Urinary bladder (tissue), 4 donors: ENCODE data around the gene MAPRE3. TPM values are rescaled to one million over a fixed set of nuclear protein-coding genes. Genes with fewer than 3 reads are reported as not detected.

Experiments used
- DNase-seq: peaks from one replicate; pipeline ENCODE4 v3.0.0-alpha.2; 2015; ENCODE audit errors: extremely low spot score
- H3K27ac ChIP-seq: one replicate; pipeline ENCODE4 v1.5.1; 2013; ENCODE audit warnings: low read depth, mild to moderate bottlenecking, moderate library complexity
- H3K36me3 ChIP-seq: one replicate; pipeline ENCODE4 v1.6.1; 2013; ENCODE audit warnings: mild to moderate bottlenecking, moderate library complexity; ENCODE audit not compliant: insufficient read depth
- H3K4me1 ChIP-seq: one replicate; pipeline ENCODE4 v1.6.1; 2013; ENCODE audit warnings: mild to moderate bottlenecking, moderate library complexity; ENCODE audit not compliant: insufficient read depth
- H3K4me3 ChIP-seq: one replicate; pipeline ENCODE4 v1.5.1; 2013; ENCODE audit warnings: low read depth, low read length
- WGBS: extraction: QIAGEN DNeasy Blood & Tissue Kit; methylation state at CpG from one replicate; pipeline ENCODE4 v1.1.7; 2013; 5-methylcytosine and 5-hydroxymethylcytosine counted together
- polyA plus RNA-seq: library from polyadenylated mRNA; stranded (reverse); fragments of 200-250 nt; gene quantifications from one replicate; pipeline ENCODE4 v1.2.3, GENCODE V29; 2013
- total RNA-seq: library from RNA; depleted of rRNA; stranded (reverse); fragments of >200 nt; gene quantifications from one replicate; pipeline ENCODE4 v1.2.3, GENCODE V29; 2014
- donor health status: healthy with polysubstance abuse.
- donor health status: healthy.

MAPRE3 gene
- total and polyA plus RNA-seq, 2 donors = 3.2 to 24.4 TPM

DNA sequence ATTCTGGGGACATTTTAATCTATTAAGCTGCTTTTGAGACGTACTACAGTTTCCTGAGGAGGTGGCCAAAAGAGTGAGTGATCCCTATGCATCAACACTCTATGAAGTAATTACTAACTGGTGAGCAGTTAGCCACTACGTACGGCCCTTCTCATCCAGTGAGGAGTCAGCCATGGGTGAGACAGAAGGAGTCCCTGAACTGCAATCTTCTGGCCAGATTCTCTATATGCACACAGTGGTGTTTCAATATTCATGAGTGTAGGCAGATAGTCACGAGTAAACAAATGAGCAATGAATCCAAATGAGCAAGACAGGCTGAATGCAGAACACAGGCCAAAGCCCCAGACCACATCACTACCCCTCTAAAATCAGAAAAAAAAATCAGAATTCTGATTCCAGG is 32.6 kb downstream of the MAPRE3 start:
- WGBS = 92% methylated on average over 4 of the region's 4 CpGs
- DNase-seq = no peak
- H3K4me1 ChIP-seq = no peaks in the 10 kb centered on the region
- H3K27ac ChIP-seq = no peak overlapping the region
- no peak overlapping the region for H3K4me3 ChIP-seq
- no peaks in the 10 kb centered on the region for H3K36me3 ChIP-seq

DNA sequence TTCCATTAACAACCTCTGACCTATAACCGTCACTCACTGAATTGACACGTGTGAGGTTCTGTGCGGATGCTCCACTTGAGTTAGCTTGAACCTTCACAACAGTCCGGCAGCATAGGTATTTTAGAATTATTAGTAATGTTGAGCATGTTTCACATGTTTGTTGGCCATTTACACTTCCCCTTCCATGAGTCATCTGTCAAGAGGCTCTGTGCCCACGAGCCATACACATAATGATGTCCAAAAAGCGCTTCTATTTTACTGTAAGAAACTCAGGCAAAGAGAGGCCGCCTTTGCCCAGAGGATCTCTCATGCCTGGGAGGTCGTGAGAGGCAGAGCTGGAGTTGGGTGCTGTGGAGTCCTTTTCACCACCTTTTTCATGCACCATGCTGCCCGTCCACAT is 33.4 kb downstream of the MAPRE3 start:
- H3K36me3 ChIP-seq = no peaks in the 10 kb centered on the region
- H3K4me3 ChIP-seq = no peak overlapping the region
- no peak for DNase-seq
- no peak overlapping the region for H3K27ac ChIP-seq
- 82% methylated on average over 9 of the region's 9 CpGs for WGBS
- H3K4me1 ChIP-seq = no peaks in the 10 kb centered on the region

DNA sequence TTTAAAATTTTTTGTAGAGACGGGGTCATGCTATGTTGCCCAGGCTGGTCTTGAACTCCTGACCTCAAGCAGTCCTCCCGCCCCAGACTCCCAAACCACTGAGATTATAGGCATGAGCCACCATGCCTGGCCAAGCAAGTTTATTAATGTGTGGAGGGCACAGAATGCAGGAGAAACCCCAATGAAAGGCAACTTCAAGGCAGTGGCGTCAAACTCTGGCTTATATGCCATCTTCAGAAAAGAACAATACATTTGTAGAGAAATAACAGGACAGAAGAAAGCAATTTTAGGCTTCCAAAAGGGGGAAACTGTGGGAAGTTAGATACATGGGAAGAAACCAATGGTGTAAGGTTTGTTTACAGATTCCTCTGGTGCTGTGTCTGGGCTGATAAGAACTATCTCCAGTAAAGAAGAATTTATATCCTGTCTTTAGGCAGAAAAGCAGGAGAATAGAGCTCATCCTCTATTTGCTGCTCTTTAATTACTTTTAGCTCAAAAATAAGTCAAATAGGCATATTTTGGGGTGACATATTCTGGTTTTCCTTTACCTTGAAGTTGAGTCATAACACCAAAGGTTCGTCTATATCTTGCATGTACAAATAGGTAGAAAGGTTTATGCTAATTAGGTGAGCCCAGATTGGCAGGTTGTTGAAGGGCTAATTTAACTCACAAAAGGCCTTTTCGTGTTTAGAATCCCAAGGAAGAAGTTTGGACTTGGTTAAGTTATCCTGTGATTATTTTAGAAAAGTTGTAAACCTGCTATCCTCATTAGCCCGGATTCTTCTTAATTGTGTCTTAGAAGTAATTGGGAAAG is 36.4 kb downstream of the MAPRE3 start:
- Histone ChIP-seq H3K4me1 (no peaks in the 10 kb centered on the region), H3K4me3 (no peak overlapping the region), H3K27ac (no peak overlapping the region), H3K36me3 (no peaks in the 10 kb centered on the region)
- DNase-seq = no peak
- WGBS = 67% methylated on average over 6 of the region's 6 CpGs

DNA sequence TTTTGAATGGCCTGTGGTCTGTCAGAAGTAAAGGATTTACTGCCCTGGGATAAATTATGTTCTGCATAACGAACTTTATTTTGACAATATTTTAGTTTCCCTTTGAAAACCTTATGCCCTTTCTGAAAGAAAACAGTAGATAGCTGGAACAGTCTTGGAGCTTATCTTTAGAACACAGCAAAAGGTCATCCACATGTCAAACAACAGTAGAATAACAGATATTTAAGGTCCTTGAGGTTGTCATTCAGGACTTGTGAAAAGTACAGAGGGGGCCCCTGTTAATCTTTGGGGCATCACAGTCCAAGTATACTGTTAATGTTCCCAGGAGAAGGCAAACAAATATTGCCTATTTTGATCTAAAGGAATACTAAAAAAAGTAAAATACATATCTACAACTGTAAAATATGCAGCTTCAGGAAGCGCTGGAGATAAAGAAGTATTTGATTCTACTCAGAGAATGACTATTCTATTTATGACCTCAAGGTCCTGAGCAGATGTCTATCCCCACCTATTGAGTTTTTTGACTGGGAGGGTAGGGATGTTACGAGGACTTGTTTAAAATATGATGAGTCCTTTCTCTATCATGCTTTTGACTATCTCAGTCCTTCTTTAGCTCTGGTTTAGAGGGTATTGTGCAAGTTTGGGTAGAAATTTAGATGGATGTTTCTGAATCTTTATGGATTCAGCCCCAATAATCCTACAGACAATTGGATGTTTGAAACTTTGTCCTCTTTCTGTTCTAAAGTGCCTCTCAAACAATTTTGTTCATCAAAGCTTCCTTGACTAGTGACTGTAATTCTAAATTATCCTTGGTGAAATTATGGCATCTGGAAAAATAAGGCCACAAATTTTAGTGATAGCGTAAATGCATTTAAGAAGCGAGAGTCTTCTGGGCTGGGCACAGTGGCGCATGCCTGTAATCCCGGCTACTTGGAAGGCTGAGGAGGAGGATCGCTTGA is 37.3 kb downstream of the MAPRE3 start:
- WGBS = 80% methylated on average over 8 of the region's 8 CpGs
- Histone ChIP-seq H3K4me1 (no peaks in the 10 kb centered on the region), H3K27ac (no peak overlapping the region)

DNA sequence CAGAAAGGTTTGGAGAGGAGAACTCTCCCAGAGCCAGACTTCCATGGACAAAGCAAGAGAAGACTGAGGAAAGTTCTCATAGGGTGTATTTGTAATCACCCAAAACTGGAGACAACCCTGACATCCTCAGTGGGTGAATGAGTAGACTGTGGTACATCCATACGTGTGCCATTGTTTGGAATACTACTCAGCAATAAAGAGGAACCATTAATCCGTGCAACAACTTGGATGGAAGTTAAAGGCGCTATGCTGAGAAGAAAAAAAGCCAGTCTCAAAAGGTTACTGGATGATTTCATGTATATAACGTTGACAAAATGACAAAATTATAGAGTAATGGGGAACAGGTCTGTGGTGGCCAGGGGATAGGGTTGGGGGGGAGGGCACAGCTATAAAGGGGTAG is 38.2 kb downstream of the MAPRE3 start:
- no peak for DNase-seq
- Histone ChIP-seq H3K36me3 (no peaks in the 10 kb centered on the region), H3K4me3 (no peak overlapping the region), H3K4me1 (no peaks in the 10 kb centered on the region), H3K27ac (no peak overlapping the region)
- WGBS = 90% methylated on average over 4 of the region's 4 CpGs

More for the DNA sequence above, 37.3 kb downstream of the MAPRE3 start:
- no peaks in the 10 kb centered on the region for H3K36me3 ChIP-seq
- no peak overlapping the region for H3K4me3 ChIP-seq
- no peak for DNase-seq

DNA sequence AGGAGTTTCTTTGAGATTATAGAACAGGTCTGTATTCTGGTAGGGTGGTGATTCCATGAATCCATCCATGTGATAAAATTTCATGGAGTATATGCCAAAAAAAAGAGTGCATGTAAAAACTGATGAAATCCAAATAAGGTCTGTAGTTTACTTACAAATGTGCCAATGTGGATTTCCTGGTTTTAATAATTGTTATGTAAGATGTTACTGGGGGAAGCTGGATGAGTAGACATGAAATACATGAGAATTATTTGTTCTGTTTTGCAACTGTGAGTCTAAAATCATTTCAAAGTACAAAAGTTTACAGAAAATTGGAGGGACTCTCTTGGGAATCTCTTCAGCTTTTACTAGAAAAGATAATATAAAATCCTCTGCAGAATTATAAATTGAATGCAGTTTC is 38.6 kb downstream of the MAPRE3 start:
- Histone ChIP-seq H3K36me3 (no peaks in the 10 kb centered on the region), H3K4me3 (no peak overlapping the region), H3K27ac (no peak overlapping the region)

DNA sequence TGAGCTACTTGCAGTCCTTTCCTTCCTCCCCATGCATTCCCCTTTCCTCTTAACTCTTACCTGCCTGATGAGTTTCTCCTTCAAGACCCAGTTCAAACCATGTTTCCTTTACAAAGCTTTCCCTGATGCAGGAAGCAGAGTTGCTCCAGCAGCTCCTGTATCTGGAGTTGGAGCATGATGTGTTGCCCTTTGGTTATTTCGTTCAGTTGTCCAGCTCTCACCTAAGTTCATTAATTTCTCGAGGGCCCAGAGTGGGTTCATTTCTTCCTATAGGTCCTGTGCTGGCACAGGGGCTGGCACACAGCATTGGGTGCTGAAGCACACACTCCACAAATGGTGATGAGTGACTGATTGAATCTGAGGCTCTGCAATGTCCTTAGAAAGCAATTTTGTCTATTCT is 39.3 kb downstream of the MAPRE3 start:
- no peaks in the 10 kb centered on the region for H3K36me3 ChIP-seq
- no peak overlapping the region for H3K4me3 ChIP-seq
- 79% methylated on average over 2 of the region's 2 CpGs for WGBS
- no peak overlapping the region for H3K27ac ChIP-seq
- no peaks in the 10 kb centered on the region for H3K4me1 ChIP-seq
- DNase-seq = no peak

More for the DNA sequence above, 38.6 kb downstream of the MAPRE3 start:
- no peak for DNase-seq
- H3K4me1 ChIP-seq = no peaks in the 10 kb centered on the region

DNA sequence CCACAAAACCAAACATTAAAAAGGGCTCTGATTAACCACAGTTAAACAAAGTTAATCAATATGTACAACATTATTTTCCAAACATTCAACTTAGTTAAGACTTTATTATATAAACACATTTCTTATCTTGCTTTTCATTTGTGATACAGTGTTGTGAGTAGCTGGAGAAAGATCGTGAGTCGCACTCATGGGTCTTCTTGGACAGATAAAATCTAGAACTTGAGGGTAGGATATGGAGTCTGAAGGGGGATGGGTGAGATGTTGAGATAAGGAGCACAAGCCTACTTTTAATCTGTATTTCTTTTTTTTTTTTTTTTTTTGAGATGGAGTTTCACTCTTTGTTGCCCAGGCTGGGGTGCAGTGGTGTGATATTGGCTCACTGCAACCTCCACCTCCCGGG is 39.7 kb downstream of the MAPRE3 start:
- no peak for DNase-seq
- 79% methylated on average over 3 of the region's 3 CpGs for WGBS
- H3K36me3 ChIP-seq = no peaks in the 10 kb centered on the region
- no peak overlapping the region for H3K4me3 ChIP-seq
- H3K27ac ChIP-seq = no peak overlapping the region
- H3K4me1 ChIP-seq = no peaks in the 10 kb centered on the region

DNA sequence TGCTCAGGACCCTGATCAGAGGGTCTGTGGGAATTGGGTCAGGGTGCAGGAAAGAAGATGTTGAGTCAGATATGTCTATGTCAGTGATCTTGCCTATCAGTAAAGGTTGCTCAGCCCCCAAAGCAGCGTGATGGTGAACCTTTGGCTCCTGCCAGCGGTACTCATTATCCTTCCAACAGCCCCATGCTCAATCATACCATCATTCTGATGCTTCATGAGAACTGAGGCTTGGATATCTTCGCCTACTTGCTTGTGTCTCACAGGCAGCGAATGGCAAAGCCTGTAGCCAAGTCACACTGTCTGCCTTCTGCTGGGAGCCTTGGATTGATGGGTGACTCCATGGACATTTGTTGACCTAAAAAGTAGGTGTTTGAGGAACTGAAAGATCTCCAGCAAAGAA is 43.3 kb downstream of the MAPRE3 start:
- H3K4me3 ChIP-seq = no peak overlapping the region
- H3K4me1 ChIP-seq = no peaks in the 10 kb centered on the region
- 97% methylated on average over 4 of the region's 4 CpGs for WGBS
- DNase-seq = no peak
- no peak overlapping the region for H3K27ac ChIP-seq
- H3K36me3 ChIP-seq = no peaks in the 10 kb centered on the region

DNA sequence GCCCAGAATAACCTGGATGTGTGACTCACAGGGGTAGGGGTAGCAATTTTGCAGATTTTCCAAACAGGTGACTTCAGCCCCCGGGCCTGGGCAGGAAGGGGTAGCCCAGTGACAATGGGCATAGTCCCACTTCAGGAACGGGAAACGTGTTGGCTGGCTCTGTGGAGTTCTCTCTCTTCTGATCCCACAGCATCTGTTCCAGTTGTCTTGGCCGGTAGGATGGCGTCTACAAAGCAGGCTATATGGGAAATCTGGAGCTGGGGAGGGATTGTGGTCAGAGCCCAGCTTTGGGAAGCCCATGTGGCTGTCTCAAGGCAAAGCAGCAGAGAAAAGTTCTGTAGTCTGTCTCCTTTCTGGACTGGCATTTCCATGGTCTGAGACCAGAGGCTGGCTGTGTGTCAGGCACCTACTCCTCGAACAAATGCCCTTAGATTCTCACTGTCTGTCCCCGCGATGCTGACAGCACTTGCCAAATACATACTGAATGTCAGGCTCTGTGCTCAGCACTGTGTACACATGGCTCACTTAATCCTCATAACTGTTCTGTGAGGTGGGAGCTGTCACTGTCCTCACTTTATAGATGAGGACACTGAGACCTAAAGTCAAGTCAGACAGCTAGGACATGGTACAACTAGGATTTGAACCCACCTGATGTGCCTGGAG is 44.5 kb downstream of the MAPRE3 start:
- no peak for DNase-seq
- Histone ChIP-seq H3K36me3 (no peaks in the 10 kb centered on the region), H3K4me3 (no peak overlapping the region), H3K27ac (no peak overlapping the region), H3K4me1 (no peaks in the 10 kb centered on the region)
- WGBS = 87% methylated on average over 8 of the region's 8 CpGs

DNA sequence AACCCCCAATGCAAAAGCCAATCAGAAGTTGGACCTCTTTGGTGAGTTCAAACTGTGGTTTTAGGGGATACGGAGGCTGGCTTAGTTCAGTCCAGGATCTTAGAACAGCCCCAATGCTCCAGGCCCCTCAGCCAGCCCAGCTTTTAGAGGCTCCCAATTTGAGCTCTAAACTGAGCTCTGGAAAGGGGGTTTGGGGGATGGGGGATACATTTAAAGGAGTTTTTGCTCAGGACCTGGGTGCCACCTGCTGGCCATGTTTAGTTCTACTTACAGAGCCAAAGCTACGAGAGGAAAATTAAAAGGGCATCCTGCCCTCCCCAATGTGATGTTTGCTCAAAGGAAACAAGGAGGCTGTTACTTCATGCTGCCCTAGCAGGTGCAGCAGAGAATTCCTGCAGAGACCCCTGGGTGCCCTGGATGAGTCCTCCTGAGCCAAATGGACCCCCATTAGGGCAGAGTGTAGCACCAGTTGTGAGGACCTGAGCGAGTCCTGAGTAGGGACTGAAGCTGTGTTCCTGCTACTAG is 46.4 kb downstream of the MAPRE3 start:
- no peak overlapping the region for H3K27ac ChIP-seq
- no peak overlapping the region for H3K4me3 ChIP-seq
- no peaks in the 10 kb centered on the region for H3K36me3 ChIP-seq
- H3K4me1 ChIP-seq = no peaks in the 10 kb centered on the region
- 63% methylated on average over 3 of the region's 3 CpGs for WGBS
- no peak for DNase-seq

DNA sequence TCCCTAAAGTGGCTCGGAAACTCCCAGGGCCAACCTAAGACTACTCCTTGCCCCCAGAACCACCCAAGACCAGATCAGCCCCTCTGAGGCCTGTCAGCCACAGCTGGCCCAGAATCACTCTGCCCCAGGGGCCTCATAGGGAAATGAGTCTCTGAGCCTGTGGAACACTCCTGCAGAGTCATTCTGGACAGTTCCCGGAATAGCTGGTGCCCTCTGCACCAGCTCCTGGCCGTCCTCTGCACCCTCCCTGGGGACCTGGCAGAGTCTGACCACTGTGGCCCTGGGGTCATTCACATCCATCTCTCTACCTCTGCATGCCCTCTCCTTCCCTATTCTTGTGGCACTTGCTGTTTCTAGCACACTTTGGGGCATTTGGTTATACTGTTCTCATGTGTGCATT is 47.7 kb downstream of the MAPRE3 start:
- Histone ChIP-seq H3K4me3 (no peak overlapping the region), H3K36me3 (no peaks in the 10 kb centered on the region), H3K27ac (no peak overlapping the region), H3K4me1 (no peaks in the 10 kb centered on the region)
- WGBS = 88% methylated on average over 3 of the region's 3 CpGs
- no peak for DNase-seq

DNA sequence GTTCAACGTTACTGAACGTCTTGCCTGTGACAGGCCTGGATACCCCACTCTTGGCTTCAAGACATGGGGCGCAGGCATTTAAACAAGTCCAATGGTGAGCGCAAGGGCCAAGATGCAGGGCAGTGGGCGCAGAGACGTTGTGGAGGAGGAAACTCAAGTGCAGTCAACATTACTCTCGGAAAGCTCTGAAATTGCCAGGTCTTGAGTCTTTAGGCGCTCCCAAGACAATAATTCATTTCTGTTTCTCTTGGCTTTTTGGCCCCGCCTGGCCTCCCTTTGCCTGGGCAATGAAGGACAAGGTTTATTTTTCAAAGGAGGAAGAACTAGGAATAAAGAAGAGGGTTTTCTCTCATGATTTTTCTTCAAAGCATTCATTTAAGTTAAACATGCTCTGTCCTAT is 49.0 kb downstream of the MAPRE3 start:
- Histone ChIP-seq H3K4me1 (no peaks in the 10 kb centered on the region), H3K27ac (no peak overlapping the region), H3K36me3 (peaks cover 2% of the 10 kb centered on the region), H3K4me3 (no peak overlapping the region)
- WGBS = 91% methylated on average over 9 of the region's 9 CpGs
- no peak for DNase-seq
